WERI-Rb-1 (cell line): ENCODE results near the gene NUDT5.

Source experiments
- DNase-seq: peaks from one replicate; pipeline ENCODE4 v3.0.0-alpha.2; 2020
- H3K27ac ChIP-seq: fragments of 250-450 bp; sonication (Bioruptor Pico); 2 replicates; pipeline ENCODE4 v1.5.1; 2020; ENCODE audit warnings: mild to moderate bottlenecking, moderate library complexity
- H3K27me3 ChIP-seq: fragments of 250-450 bp; sonication (Bioruptor Pico); 2 replicates; pipeline ENCODE4 v1.5.1; 2021; ENCODE audit warnings: mild to moderate bottlenecking, low read depth, moderate library complexity; ENCODE audit not compliant: insufficient read depth, severe bottlenecking
- H3K36me3 ChIP-seq: fragments of 250-450 bp; sonication (Bioruptor Pico); 2 replicates; pipeline ENCODE4 v1.5.1; 2020; ENCODE audit warnings: mild to moderate bottlenecking, moderate library complexity
- H3K4me3 ChIP-seq: 2 replicates; pipeline ENCODE4 v1.5.1; 2011; ENCODE audit warnings: low read depth, mild to moderate bottlenecking, control low read depth, low read length
- H3K9me3 ChIP-seq: fragments of 250-450 bp; sonication (Bioruptor Pico); 2 replicates; pipeline ENCODE4 v1.5.1; 2021; ENCODE audit warnings: mild to moderate bottlenecking, moderate library complexity; ENCODE audit not compliant: severe bottlenecking
- TF ChIP-seq, protein P1 (sequence below): IDR thresholded peaks from 2 replicates; pipeline ENCODE4 v1.5.1; 2011; ENCODE audit warnings: low read depth, mild to moderate bottlenecking, control low read depth, inconsistent platforms, low read length

NUDT5 gene

DNA sequence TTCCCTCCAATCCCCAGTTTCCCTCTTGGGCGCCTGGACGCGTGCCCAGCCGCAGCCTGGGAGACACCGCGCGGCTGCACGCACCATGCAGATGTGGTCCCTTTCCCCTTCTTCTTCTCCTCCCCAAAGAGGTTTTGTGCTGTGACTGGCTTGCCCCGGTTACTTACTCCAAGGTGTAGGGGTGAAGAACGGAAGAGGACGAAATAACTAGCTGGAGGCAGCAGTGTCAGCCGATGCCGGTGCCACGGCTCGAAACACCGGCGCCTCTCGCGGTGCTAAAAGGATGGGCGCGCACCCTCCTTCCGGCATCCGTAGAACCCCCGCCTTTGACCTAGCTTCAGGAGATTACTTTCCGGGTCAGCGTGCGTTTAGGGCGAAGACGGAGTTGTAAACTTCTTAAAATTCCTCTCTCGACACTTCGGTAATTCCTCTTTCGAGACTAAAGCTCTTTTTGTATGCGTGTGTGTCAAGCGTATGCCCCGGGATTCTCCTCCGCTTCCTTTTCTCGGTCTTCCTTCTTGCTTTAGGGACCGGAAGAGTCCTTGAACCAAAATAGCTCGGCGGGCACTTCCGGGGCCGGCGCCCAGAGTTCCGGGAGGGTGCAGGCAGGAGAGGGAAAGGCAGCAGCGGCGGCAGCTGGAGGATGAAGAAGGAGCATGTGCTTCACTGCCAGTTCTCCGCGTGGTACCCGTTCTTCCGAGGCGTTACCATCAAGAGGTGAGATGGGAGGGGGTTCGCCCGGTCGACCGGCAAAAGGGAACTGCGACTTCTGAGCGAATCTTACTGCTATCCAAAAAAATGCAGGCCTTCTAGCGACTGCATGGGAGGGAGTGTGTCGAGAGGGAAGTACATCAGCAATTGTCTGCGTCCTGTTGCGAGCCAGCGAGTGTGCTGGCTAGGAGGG, at the start of gene NUDT5, which contains the start of gene CDC123:
Gene NUDT5 (minus strand): TSS at position 289 of the 904 bp plus-strand sequence. CDS start 9,600 bp downstream, outside the sequence.
Gene CDC123 (plus strand): TSS at position 586 of the 904 bp plus-strand sequence. CDS start 58 bp downstream, at position 644.
- H3K36me3 ChIP-seq: no peaks in the 10 kb centered on the region; the same call in 1 of the 2 replicates
- H3K4me3 ChIP-seq: peak within 1 kb of the TSS; percentile 86
- peak within 1 kb of the TSS; percentile 95 for H3K27ac ChIP-seq
- TF ChIP-seq, protein P1, sequence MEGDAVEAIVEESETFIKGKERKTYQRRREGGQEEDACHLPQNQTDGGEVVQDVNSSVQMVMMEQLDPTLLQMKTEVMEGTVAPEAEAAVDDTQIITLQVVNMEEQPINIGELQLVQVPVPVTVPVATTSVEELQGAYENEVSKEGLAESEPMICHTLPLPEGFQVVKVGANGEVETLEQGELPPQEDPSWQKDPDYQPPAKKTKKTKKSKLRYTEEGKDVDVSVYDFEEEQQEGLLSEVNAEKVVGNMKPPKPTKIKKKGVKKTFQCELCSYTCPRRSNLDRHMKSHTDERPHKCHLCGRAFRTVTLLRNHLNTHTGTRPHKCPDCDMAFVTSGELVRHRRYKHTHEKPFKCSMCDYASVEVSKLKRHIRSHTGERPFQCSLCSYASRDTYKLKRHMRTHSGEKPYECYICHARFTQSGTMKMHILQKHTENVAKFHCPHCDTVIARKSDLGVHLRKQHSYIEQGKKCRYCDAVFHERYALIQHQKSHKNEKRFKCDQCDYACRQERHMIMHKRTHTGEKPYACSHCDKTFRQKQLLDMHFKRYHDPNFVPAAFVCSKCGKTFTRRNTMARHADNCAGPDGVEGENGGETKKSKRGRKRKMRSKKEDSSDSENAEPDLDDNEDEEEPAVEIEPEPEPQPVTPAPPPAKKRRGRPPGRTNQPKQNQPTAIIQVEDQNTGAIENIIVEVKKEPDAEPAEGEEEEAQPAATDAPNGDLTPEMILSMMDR: no peak
- no peaks in the 10 kb centered on the region for H3K27me3 ChIP-seq
- H3K9me3 ChIP-seq: no peaks in the 10 kb centered on the region
- peak; percentile 69 for DNase-seq

DNA sequence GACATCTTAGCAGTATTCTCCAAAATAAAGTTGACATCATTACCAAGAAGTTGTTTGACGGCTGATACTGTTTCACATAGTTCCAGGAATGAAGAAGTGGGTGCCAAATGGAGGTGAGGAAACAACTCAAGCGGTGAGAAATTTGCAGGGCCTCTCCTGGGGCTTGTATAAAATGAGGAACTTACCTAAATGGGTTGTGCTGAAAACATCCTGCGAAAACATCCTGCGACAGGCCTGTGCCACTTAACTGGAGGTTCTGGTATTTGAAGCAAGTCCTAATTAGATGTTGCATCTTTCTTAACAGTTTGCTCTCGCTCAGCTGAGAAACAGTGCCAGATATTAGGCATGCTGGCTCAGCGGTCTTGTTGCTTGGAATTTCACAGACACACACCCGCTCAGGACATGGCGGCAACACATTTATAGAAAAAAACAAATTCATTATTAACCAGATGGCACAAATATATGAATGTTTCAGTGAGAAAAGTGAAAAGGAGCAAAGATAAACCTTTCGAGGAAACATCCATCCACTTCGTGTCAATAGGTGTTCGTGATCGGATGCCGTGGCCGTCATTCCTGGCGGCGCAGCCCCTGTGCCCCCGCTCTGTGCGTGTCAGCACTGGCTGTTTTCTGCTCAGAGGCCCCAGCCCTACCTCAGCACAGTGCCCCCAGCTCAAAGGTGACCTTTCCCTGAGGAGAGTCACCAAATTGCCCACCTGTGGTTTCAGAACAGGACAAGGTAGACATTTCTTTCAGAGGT, 48.4 kb upstream of the NUDT5 start:
- no peak for DNase-seq
- Histone ChIP-seq H3K36me3 (peaks cover 2% of the 10 kb centered on the region), H3K4me3 (no peak overlapping the region), H3K9me3 (no peaks in the 10 kb centered on the region), H3K27me3 (no peaks in the 10 kb centered on the region), H3K27ac (no peak overlapping the region)
- TF ChIP-seq, protein P1: no peak

DNA sequence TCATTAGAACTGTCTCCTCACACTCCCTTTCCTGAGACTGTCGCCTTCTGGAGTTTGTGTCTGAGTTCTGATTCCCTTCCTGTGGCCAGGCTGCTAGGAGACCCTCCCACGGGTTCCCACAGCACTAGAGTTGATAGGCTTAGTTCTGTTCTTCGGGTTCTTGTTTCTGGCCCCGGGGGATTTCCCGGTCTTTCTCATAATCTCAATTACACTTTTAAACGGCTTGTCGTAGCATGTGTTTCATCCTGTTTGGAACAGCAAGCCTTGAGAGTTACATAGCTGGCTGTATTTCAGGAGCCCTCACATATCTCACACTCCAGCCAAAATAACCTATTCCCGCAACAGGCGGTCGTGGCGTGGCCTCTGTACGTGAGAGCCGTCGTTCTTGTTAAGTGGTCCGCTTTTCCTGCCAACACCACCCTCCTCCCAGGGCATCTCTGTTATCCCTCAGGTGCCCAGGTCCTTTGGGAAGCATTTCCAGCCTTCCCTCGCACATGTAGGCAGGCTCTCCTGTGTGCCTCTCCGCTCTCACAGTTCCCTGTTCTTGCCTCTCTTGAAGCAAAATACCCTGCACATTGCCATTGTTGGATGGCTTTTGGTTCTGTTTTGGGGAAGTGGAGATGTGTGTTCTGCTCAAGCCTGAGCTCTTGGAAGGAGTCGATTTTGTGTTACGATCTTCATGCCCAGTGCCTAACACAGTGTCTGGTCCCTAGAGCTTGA, 46.3 kb upstream of the NUDT5 start:
- Histone ChIP-seq H3K27ac (no peak overlapping the region), H3K4me3 (no peak overlapping the region), H3K9me3 (no peaks in the 10 kb centered on the region), H3K36me3 (peaks cover 13% of the 10 kb centered on the region), H3K27me3 (no peaks in the 10 kb centered on the region)
- TF ChIP-seq, protein P1: no peak
- no peak for DNase-seq

DNA sequence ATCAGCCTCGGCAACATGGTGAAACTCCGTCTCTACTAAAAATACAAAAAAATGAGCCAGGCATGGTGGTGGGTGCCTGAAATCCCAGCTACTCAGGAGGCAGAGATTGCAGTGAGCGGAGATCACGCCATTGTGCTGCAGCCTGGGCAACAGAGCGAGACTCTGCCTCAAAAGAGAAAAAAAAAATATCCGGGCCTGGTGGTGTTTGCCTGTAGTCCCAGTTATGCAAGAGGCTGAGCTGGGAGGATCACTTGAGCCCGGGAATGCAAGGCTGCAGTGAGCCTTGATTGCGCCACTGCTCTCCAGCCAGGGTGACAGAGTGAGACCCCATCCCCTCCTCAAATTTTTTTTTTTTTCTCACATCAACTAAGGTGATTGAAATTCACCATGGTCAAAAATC, 43.1 kb upstream of the NUDT5 start:
- no peaks in the 10 kb centered on the region for H3K27me3 ChIP-seq
- H3K27ac ChIP-seq: no peak overlapping the region
- TF ChIP-seq, protein P1: no peak
- H3K9me3 ChIP-seq: no peaks in the 10 kb centered on the region
- peaks cover 13% of the 10 kb centered on the region for H3K36me3 ChIP-seq
- no peak overlapping the region for H3K4me3 ChIP-seq
- no peak for DNase-seq
